HCT116 (cell line): ENCODE results near the gene ABLIM1. TPM values are rescaled to one million over a fixed set of nuclear protein-coding genes. Genes with fewer than 3 reads are reported as not detected.

Experiments
- ATAC-seq: fragments of 200-7000 bp; cut with Tn5 transposase; 2 replicates; pipeline ENCODE4 v1.9.1; 2020; ENCODE audit warnings: mild to moderate bottlenecking, moderate library complexity
- BruUV-seq: library from RNA; stranded (reverse); fragments of 400-500 nt; replicated peaks from 2 replicates; lab custom pipeline; 2021; lab: Mats Ljungman, UMichigan
- CTCF ChIA-PET: fragments of 300-600 bp; sonication (Branson Sonifier 250); formaldehyde crosslinking; loops from one replicate; lab custom pipeline; 2021; ENCODE audit warnings: antibody characterized with exemption; lab: Charles Lee
- POLR2A ChIA-PET: fragments of 300-600, 350-600 bp; sonication (Branson Sonifier 250); formaldehyde crosslinking; loops from one replicate; lab custom pipeline; 2021; ENCODE audit warnings: antibody characterized with exemption; lab: Charles Lee
- RAD21 ChIA-PET, 2 experiments: fragments of 300-600 bp; sonication (Branson Sonifier 250); formaldehyde crosslinking; loops; one replicate each; lab custom pipeline; 2023; ENCODE audit warnings: low total read pairs in 2 of 2; ENCODE audit not compliant: uncharacterized antibody in 2 of 2, unreplicated experiment in 2 of 2, low non-redundant PET in 1 of 2; lab: Charles Lee
- DNase-seq: peaks from one replicate; pipeline ENCODE4 v3.0.0-alpha.2; 2010; ENCODE audit warnings: low read depth, low spot score
- H2AFZ ChIP-seq: fragments of 200-600 bp; shearing (Covaris generic), sonication (generic); 2 replicates; pipeline ENCODE4 v1.6.1; 2017; ENCODE audit warnings: low read depth, mixed run types, mixed read lengths, antibody characterized with exemption, low read length; ENCODE audit not compliant: poor library complexity, severe bottlenecking
- H3K27ac ChIP-seq: 2 replicates; pipeline ENCODE4 v1.5.1; 2012; ENCODE audit warnings: low read depth, low read length
- H3K27me3 ChIP-seq: fragments of 200-600 bp; sonication (generic); 2 replicates; pipeline ENCODE4 v1.6.1; 2016; ENCODE audit warnings: mixed run types, low read length, mixed read lengths; ENCODE audit not compliant: insufficient read depth
- H3K36me3 ChIP-seq, 2 experiments: fragments of 200-500 bp in 1 of 2; fragments of 200-600 bp in 1 of 2; sonication (Bioruptor generic) in 1 of 2; sonication (generic) in 1 of 2; 2 replicates each; pipeline versions ENCODE4 v1.5.1 to v1.6.1; 2014 to 2016; ENCODE audit warnings: low read length in 2 of 2, inconsistent platforms in 1 of 2, mixed read lengths in 1 of 2, mixed run types in 1 of 2; ENCODE audit not compliant: insufficient read depth in 2 of 2, control insufficient read depth in 1 of 2
- H3K4me1 ChIP-seq, 2 experiments: fragments of 200-600 bp in 1 of 2; sonication (generic) in 1 of 2; 2 replicates each; pipeline versions ENCODE4 v1.5.1 to v1.6.1; 2012 to 2017; ENCODE audit warnings: low read length in 2 of 2, inconsistent platforms in 1 of 2, mild to moderate bottlenecking in 1 of 2, mixed read lengths in 1 of 2, mixed run types in 1 of 2, moderate library complexity in 1 of 2; ENCODE audit not compliant: insufficient read depth in 2 of 2, control insufficient read depth in 1 of 2
- H3K4me2 ChIP-seq: fragments of 200-600 bp; sonication (generic); 2 replicates; pipeline ENCODE4 v1.6.1; 2017; ENCODE audit warnings: mixed run types, low read length, mixed read lengths
- H3K4me3 ChIP-seq, 2 experiments: fragments of 200-600 bp in 1 of 2; sonication (generic) in 1 of 2; replicated peaks in 1 of 2; 2 replicates each; pipeline ENCODE4 v1.5.1; 2011 to 2016; ENCODE audit warnings: low read length in 2 of 2, control low read depth in 1 of 2, low read depth in 1 of 2, mild to moderate bottlenecking in 1 of 2, mixed read lengths in 1 of 2, mixed run types in 1 of 2
- H3K79me2 ChIP-seq: fragments of 200-600 bp; sonication (generic); 2 replicates; pipeline ENCODE4 v1.6.1; 2017; ENCODE audit warnings: mild to moderate bottlenecking, mixed run types, low read length, moderate library complexity, mixed read lengths; ENCODE audit not compliant: insufficient read depth
- H3K9ac ChIP-seq: fragments of 200-600 bp; sonication (generic); 2 replicates; pipeline ENCODE4 v1.6.1; 2016; ENCODE audit warnings: low read length, mixed read lengths
- H3K9me2 ChIP-seq: fragments of 200-600 bp; sonication (generic), shearing (Covaris generic); 2 replicates; pipeline ENCODE4 v1.6.1; 2017; ENCODE audit warnings: mixed run types, mild to moderate bottlenecking, moderate library complexity; ENCODE audit not compliant: insufficient read depth
- H3K9me3 ChIP-seq, 2 experiments: fragments of 200-500 bp in 1 of 2; fragments of 200-600 bp in 1 of 2; sonication (Bioruptor generic) in 1 of 2; sonication (generic) in 1 of 2; 2 replicates each; pipeline ENCODE4 v1.6.1; 2014 to 2017; ENCODE audit warnings: low read length in 2 of 2, mixed read lengths in 2 of 2, inconsistent platforms in 1 of 2, low read depth in 1 of 2, mild to moderate bottlenecking in 1 of 2, mixed run types in 1 of 2, moderate library complexity in 1 of 2; ENCODE audit not compliant: control insufficient read depth in 1 of 2, insufficient read depth in 1 of 2
- H4K20me1 ChIP-seq: fragments of 200-600 bp; sonication (generic), shearing (Covaris generic); 2 replicates; pipeline ENCODE4 v1.6.1; 2017; ENCODE audit warnings: mixed run types, mild to moderate bottlenecking, moderate library complexity; ENCODE audit not compliant: insufficient read depth
- CBX3 ChIP-seq: IDR thresholded peaks from 2 replicates; pipeline ENCODE4 v1.6.1; 2012; ENCODE audit warnings: low read depth
- ELF1 ChIP-seq: IDR thresholded peaks from 2 replicates; pipeline ENCODE4 v1.6.1; 2012; ENCODE audit warnings: low read depth, borderline replicate concordance
- EZH2 ChIP-seq: fragments of 200-600 bp; sonication (generic); IDR thresholded peaks from 2 replicates; pipeline ENCODE4 v1.6.1; 2017; ENCODE audit warnings: antibody characterized with exemption, mixed run types
- FOSL1 ChIP-seq: IDR thresholded peaks from 2 replicates; pipeline ENCODE4 v1.6.1; 2012; ENCODE audit warnings: low read depth
- POLR2A ChIP-seq: IDR thresholded peaks from 2 replicates; pipeline ENCODE4 v1.7.0; 2011; ENCODE audit warnings: borderline replicate concordance; ENCODE audit not compliant: insufficient read depth, insufficient read length; ENCODE audit errors: extremely low read depth
- POLR2AphosphoS5 ChIP-seq: IDR thresholded peaks from 2 replicates; pipeline ENCODE4 v1.6.1; 2011; ENCODE audit warnings: mild to moderate bottlenecking, low read depth, low read length, moderate library complexity
- RAD21 ChIP-seq: IDR thresholded peaks from 2 replicates; pipeline ENCODE4 v1.6.1; 2012; ENCODE audit warnings: low read depth, mild to moderate bottlenecking
- SIN3A ChIP-seq: IDR thresholded peaks from 2 replicates; pipeline ENCODE4 v1.6.1; 2012; ENCODE audit warnings: low read depth
- SP1 ChIP-seq: IDR thresholded peaks from 2 replicates; pipeline ENCODE4 v1.6.1; 2012; ENCODE audit warnings: low read depth
- TCF7L2 ChIP-seq: IDR thresholded peaks from 2 replicates; pipeline ENCODE4 v1.7.0; 2011; ENCODE audit warnings: borderline replicate concordance, inconsistent platforms; ENCODE audit not compliant: insufficient read depth, insufficient read length; ENCODE audit errors: extremely low read depth
- ZFX ChIP-seq: fragments of 450-650 bp; IDR thresholded peaks from 2 replicates; pipeline ENCODE4 v1.6.1; 2017
- intact Hi-C: fragments of 100-400 bp; cut with micrococcal nuclease; formaldehyde crosslinking; loops from 2 replicates; pipeline ENCODE4 v1.10.0; 2022
- total RNA-seq: library from RNA; stranded (reverse); gene quantifications from one replicate; pipeline ENCODE4 v1.2.1, GENCODE V29; 2021; ENCODE audit not compliant: unreplicated experiment
- TF ChIP-seq, protein P1 (sequence below), 3 experiments: fragments of 200-600 bp in 1 of 3; sonication (generic) in 1 of 3; IDR thresholded peaks in 2 of 3; conservative IDR thresholded peaks in 1 of 3; 2 replicates each; pipeline ENCODE4 v1.5.1; 2012 to 2017; ENCODE audit warnings: low read depth in 2 of 3, low read length in 2 of 3, antibody characterized with exemption in 1 of 3, borderline replicate concordance in 1 of 3, control low read depth in 1 of 3, mild to moderate bottlenecking in 1 of 3, mixed read lengths in 1 of 3, mixed run types in 1 of 3, moderate library complexity in 1 of 3; ENCODE audit not compliant: insufficient read depth in 1 of 3
- TF ChIP-seq, protein P2 (sequence below): IDR thresholded peaks from 2 replicates; pipeline ENCODE4 v1.6.1; 2012; ENCODE audit warnings: low read depth

ABLIM1 gene
- total RNA-seq, 1 experiment from 2014 or later: 96.2 TPM

DNA sequence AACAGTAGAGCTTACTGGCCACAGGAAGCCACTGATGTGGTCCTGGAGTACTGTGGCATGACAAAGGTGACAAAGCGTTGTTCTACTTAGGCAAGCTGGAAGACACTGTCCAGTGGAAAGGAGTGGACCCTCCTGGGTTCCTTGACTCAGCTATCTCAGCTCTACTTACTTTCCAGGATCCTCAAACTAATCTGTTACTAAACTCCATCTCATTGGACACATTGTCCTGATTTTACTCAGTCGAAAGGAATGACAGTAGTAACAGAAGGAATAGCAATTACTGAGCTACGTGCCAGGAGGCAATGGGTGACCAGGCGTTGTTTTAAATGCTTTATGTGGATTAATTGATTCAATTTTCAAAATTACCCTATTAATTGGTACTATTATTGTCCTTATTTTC is 41.6 kb downstream of the ABLIM1 start:
- Histone ChIP-seq H3K4me3 (no peak overlapping the region), H3K27ac (no peak overlapping the region), H3K4me2 (no peak overlapping the region), H4K20me1 (no peaks in the 10 kb centered on the region), H3K79me2 (no peaks in the 10 kb centered on the region), H3K36me3 (no peaks in the 10 kb centered on the region), H2AFZ (no peak overlapping the region), H3K9me2 (no peaks in the 10 kb centered on the region), H3K27me3 (no peaks in the 10 kb centered on the region), H3K9ac (no peak overlapping the region), H3K4me1 (peaks cover 8 to 10% of the 10 kb centered on the region in 2 experiments; a peak in 3 of 4 replicates), H3K9me3 (no peaks in the 10 kb centered on the region)
- intact Hi-C loops: no loop called here
- no TSS peak for BruUV-seq
- ChIA-PET RAD21 (interaction anchor here (0.6 to 0.7 kb wide), 2 partner anchors 14 to 51 kb away, joined by 3 to 5 read pairs; no protein-coding TSS in a partner anchor), CTCF (interaction anchor here (1.4 kb wide), 1 partner anchor 14 kb away, joined by 3 read pairs; no protein-coding TSS in a partner anchor), POLR2A (no interaction called here)
- DNase-seq (no peak), ATAC-seq (0 out of 2 replicates have a peak, but pooled peaks have one; percentile 11)
- no peak for TF ChIP-seq FOSL1
- no peak for TF ChIP-seq ZFX
- TF ChIP-seq EZH2: no peak
- TF ChIP-seq RAD21: no peak
- TF ChIP-seq, protein P1, sequence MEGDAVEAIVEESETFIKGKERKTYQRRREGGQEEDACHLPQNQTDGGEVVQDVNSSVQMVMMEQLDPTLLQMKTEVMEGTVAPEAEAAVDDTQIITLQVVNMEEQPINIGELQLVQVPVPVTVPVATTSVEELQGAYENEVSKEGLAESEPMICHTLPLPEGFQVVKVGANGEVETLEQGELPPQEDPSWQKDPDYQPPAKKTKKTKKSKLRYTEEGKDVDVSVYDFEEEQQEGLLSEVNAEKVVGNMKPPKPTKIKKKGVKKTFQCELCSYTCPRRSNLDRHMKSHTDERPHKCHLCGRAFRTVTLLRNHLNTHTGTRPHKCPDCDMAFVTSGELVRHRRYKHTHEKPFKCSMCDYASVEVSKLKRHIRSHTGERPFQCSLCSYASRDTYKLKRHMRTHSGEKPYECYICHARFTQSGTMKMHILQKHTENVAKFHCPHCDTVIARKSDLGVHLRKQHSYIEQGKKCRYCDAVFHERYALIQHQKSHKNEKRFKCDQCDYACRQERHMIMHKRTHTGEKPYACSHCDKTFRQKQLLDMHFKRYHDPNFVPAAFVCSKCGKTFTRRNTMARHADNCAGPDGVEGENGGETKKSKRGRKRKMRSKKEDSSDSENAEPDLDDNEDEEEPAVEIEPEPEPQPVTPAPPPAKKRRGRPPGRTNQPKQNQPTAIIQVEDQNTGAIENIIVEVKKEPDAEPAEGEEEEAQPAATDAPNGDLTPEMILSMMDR (IDR thresholded peaks at IDR 0.05 in 2 of 3, conservative IDR thresholded peaks at IDR 0.05 in 1 of 3; ENCODE audit: borderline replicate concordance in 1 of 3, insufficient read depth in 1 of 3, low read depth in 2 of 3, low read length in 2 of 3): no peak
- TF ChIP-seq ELF1: no peak
- no peak for TF ChIP-seq POLR2AphosphoS5
- TF ChIP-seq, protein P2, sequence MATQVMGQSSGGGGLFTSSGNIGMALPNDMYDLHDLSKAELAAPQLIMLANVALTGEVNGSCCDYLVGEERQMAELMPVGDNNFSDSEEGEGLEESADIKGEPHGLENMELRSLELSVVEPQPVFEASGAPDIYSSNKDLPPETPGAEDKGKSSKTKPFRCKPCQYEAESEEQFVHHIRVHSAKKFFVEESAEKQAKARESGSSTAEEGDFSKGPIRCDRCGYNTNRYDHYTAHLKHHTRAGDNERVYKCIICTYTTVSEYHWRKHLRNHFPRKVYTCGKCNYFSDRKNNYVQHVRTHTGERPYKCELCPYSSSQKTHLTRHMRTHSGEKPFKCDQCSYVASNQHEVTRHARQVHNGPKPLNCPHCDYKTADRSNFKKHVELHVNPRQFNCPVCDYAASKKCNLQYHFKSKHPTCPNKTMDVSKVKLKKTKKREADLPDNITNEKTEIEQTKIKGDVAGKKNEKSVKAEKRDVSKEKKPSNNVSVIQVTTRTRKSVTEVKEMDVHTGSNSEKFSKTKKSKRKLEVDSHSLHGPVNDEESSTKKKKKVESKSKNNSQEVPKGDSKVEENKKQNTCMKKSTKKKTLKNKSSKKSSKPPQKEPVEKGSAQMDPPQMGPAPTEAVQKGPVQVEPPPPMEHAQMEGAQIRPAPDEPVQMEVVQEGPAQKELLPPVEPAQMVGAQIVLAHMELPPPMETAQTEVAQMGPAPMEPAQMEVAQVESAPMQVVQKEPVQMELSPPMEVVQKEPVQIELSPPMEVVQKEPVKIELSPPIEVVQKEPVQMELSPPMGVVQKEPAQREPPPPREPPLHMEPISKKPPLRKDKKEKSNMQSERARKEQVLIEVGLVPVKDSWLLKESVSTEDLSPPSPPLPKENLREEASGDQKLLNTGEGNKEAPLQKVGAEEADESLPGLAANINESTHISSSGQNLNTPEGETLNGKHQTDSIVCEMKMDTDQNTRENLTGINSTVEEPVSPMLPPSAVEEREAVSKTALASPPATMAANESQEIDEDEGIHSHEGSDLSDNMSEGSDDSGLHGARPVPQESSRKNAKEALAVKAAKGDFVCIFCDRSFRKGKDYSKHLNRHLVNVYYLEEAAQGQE: no peak
- TF ChIP-seq TCF7L2: no peak
- TF ChIP-seq POLR2A: no peak
- TF ChIP-seq SIN3A: no peak
- no peak for TF ChIP-seq CBX3
- TF ChIP-seq SP1: no peak
- TF ChIP-seq, all 23 proteins: peak for 0
